ENCODE results near the gene ZBTB20. TPM values are rescaled to one million over a fixed set of nuclear protein-coding genes. Genes with fewer than 3 reads are reported as not detected.

Gene ZBTB20
- total RNA-seq, 2 donors from 2014 or later: 19.8 to 23.1 TPM

DNA sequence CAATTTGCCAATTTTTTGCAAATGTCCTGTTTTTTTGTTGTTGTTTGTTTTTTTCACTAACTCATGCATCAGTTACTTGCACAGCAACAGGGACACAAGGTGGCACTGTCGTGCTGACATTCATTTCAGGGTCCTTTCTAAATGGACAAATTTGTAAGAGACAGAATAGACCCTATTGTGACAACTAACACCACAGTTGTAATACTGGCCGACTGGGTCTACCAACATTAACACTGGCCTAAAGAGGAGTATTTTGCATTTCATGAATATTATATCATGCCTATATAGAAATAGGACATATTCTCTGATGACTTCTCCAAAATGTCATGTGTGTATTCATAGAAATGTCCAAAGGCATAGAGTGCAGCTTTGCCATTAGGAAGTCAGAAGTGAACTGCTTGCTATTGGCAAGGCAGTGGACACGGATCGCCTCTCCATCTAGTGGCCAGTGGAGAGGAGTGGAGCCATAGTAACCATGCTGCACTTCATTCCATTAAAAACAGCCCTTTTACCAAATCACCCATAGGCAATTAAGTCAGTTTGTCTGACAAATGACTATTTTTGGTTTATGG, 54.8 kb downstream of the ZBTB20 start:
- H3K27me3 Mint-ChIP-seq (ENCODE audit: low read depth): no peaks in the 10 kb centered on the region
- H3K4me3 Mint-ChIP-seq: no peak overlapping the region
- peak; percentile 41 to 46 for DNase-seq
- peak in 1 of 2 donors; percentile 32 for ATAC-seq (replicated peaks in 1 of 2)
- no peak overlapping the region for H3K27ac Mint-ChIP-seq
- H3K4me1 Mint-ChIP-seq (ENCODE audit: low read depth): peaks cover 34% of the 10 kb centered on the region
- H3K36me3 Mint-ChIP-seq (ENCODE audit: insufficient read depth in 2 of 2): no peaks in the 10 kb centered on the region
- H3K9me3 Mint-ChIP-seq: no peaks in the 10 kb centered on the region

DNA sequence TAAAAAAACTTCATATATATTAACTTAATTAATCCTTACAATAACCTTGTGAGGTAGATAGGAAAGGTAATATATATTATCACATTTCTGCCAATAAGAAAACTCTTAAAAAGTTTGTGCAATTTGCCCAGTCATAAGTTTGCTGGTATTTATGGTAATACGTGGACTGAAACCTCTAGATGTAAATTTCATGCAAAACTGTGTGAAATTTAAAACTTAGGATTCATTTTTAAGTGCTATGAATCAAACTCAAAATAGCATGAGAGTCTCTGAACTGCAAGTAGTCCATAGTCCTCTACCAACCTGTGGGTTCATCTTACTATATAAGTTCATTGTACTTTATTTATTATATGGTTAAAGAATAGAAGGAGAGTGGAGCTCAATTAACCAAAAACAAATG, 56.4 kb downstream of the ZBTB20 start:
- H3K4me1 Mint-ChIP-seq (ENCODE audit: low read depth): peaks cover 34% of the 10 kb centered on the region
- no peak overlapping the region for H3K27ac Mint-ChIP-seq
- no peaks in the 10 kb centered on the region for H3K36me3 Mint-ChIP-seq (ENCODE audit: insufficient read depth in 2 of 2)
- no peak overlapping the region for H3K4me3 Mint-ChIP-seq
- no peaks in the 10 kb centered on the region for H3K9me3 Mint-ChIP-seq
- DNase-seq: no peak
- ATAC-seq (replicated peaks in 1 of 2): no peak
- H3K27me3 Mint-ChIP-seq (ENCODE audit: low read depth): no peaks in the 10 kb centered on the region

DNA sequence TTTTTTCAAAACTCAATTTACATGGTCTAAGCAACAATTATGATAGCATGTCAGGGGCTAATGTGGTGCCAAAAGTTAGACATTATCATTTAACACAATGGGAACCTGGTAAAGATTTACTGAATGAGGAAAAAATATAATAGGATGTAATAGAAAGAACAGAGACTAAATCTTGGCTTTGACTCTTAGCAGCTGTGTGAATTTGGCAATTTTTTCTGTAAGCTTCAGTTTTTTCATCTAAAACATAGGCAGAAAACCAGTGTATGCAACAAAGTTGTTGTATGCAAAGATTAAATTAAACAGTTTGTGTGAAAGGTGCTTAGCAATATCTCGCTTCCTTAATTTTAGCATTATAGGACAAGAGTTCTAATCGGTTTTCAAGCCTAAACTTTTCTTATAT, 57.6 kb downstream of the ZBTB20 start:
- H3K4me3 Mint-ChIP-seq: no peak overlapping the region

GRCh38 chr3:115087512-115087911, 59.6 kb downstream of the ZBTB20 start:
- ATAC-seq (replicated peaks in 1 of 2) (no peak), DNase-seq (no peak)
- Mint-ChIP-seq H3K4me3 (no peak overlapping the region), H3K27ac (no peak overlapping the region), H3K36me3 (ENCODE audit: insufficient read depth in 2 of 2) (no peaks in the 10 kb centered on the region), H3K27me3 (ENCODE audit: low read depth) (no peaks in the 10 kb centered on the region), H3K4me1 (ENCODE audit: low read depth) (peaks cover 28% of the 10 kb centered on the region), H3K9me3 (no peaks in the 10 kb centered on the region)

More for the DNA sequence above, 57.6 kb downstream of the ZBTB20 start:
- ATAC-seq (replicated peaks in 1 of 2) (no peak), DNase-seq (no peak)
- Mint-ChIP-seq H3K9me3 (no peaks in the 10 kb centered on the region), H3K36me3 (ENCODE audit: insufficient read depth in 2 of 2) (no peaks in the 10 kb centered on the region), H3K27me3 (ENCODE audit: low read depth) (no peaks in the 10 kb centered on the region), H3K4me1 (ENCODE audit: low read depth) (peaks cover 40% of the 10 kb centered on the region), H3K27ac (no peak overlapping the region)

DNA sequence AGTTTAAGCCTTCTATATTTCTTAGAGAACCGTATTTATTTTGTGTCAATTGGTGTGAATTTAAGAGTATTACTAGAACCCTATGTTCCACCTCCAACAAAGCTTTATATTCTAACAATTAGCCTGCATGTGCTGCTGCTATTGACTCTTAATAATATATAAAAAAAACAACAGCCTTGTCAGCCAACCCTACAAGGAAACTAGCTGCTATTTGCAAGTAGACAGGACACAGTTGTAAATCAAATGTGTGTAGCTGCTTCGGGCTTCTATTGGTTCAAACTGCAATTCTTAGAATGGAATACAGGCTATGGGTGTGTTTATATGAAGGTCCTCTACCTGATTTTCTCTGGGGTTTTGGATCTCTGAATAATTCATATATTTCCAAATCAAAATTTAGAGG, 60.7 kb downstream of the ZBTB20 start:
- Mint-ChIP-seq H3K36me3 (ENCODE audit: insufficient read depth in 2 of 2) (no peaks in the 10 kb centered on the region), H3K9me3 (no peaks in the 10 kb centered on the region), H3K27me3 (ENCODE audit: low read depth) (no peaks in the 10 kb centered on the region), H3K4me1 (ENCODE audit: low read depth) (peaks cover 26% of the 10 kb centered on the region), H3K4me3 (no peak overlapping the region), H3K27ac (no peak overlapping the region)
- no peak for DNase-seq
- ATAC-seq (replicated peaks in 1 of 2): no peak

- DNase-seq (no peak), ATAC-seq (replicated peaks in 1 of 2) (no peak)
- no peaks in the 10 kb centered on the region for H3K27me3 Mint-ChIP-seq (ENCODE audit: low read depth)
- H3K27ac Mint-ChIP-seq: no peak overlapping the region
- H3K4me1 Mint-ChIP-seq (ENCODE audit: low read depth): peaks cover 30% of the 10 kb centered on the region
- H3K9me3 Mint-ChIP-seq: no peaks in the 10 kb centered on the region
- H3K36me3 Mint-ChIP-seq (ENCODE audit: insufficient read depth in 2 of 2): no peaks in the 10 kb centered on the region
- H3K4me3 Mint-ChIP-seq: no peak overlapping the region
Measured at GRCh38 chr3:115085197-115085865, 61.8 kb downstream of the ZBTB20 start.

DNA sequence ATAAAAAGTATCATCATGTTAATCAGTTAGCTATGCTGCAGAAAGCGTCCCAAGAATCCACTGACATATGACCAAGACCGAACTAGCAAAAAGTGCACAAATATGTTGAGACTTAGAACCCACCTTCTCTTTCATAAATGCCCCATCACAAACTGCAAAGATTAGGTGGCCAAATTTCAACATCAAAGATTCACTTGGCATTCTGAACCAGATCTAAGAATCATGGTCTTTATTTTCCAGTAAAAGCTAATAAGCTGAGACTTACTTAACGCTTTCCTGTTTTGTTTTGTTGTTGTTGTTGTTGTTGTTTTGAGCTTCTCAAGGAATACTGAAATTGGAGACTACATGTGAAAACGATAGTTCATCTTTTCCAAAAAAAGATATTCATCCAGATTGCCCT, 62.4 kb downstream of the ZBTB20 start:
- Mint-ChIP-seq H3K9me3 (no peaks in the 10 kb centered on the region), H3K4me1 (ENCODE audit: low read depth) (peaks cover 30% of the 10 kb centered on the region), H3K36me3 (ENCODE audit: insufficient read depth in 2 of 2) (no peaks in the 10 kb centered on the region), H3K27me3 (ENCODE audit: low read depth) (no peaks in the 10 kb centered on the region), H3K4me3 (no peak overlapping the region), H3K27ac (no peak overlapping the region)
- DNase-seq: no peak
- no peak for ATAC-seq (replicated peaks in 1 of 2)

DNA sequence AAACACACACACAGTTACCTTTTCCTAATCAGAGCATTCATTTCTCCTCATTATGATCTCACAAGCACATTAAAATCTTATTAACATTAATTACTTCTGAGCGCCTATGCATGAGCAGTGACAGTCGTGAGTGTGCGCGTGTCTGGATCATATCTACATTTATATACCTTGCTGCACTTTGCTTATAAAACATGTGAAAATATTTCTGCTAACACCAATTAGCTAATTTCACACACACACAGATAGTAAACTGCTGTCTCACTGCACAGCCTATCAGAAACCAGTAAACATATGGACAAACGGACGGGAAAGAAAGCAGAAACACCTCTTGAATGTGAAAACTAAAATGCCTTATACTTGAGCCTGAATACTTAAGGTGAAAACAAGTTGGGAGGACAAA, 64.8 kb downstream of the ZBTB20 start:
- Mint-ChIP-seq H3K9me3 (no peaks in the 10 kb centered on the region), H3K4me3 (no peak overlapping the region), H3K27ac (no peak overlapping the region), H3K27me3 (ENCODE audit: low read depth) (no peaks in the 10 kb centered on the region), H3K36me3 (ENCODE audit: insufficient read depth in 2 of 2) (no peaks in the 10 kb centered on the region), H3K4me1 (ENCODE audit: low read depth) (peaks cover 23% of the 10 kb centered on the region)
- DNase-seq: no peak
- ATAC-seq (replicated peaks in 1 of 2): no peak

DNA sequence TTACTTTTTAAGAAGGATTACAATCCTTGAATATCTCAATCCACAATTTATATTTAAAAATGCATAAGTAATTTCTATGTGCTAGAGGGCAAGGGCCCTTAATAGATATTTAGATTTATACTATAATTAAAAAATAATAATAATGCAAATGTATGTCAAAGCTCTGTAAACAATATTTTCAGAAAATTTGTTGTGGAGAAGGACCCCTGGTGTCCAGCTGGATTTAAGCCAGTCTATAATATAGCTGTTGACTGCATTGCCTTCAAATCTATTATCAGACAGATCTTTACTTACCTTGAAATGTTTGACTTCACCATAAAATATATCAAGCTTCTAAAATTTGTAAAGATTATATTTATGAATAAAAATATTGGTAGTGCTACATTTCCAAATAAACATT, 65.6 kb downstream of the ZBTB20 start:
- no peaks in the 10 kb centered on the region for H3K36me3 Mint-ChIP-seq (ENCODE audit: insufficient read depth in 2 of 2)
- no peak overlapping the region for H3K27ac Mint-ChIP-seq
- no peak overlapping the region for H3K4me3 Mint-ChIP-seq
- DNase-seq (no peak), ATAC-seq (replicated peaks in 1 of 2) (no peak)
- peaks cover 29% of the 10 kb centered on the region for H3K4me1 Mint-ChIP-seq (ENCODE audit: low read depth)
- no peaks in the 10 kb centered on the region for H3K9me3 Mint-ChIP-seq
- H3K27me3 Mint-ChIP-seq (ENCODE audit: low read depth): no peaks in the 10 kb centered on the region

- no peaks in the 10 kb centered on the region for H3K9me3 Mint-ChIP-seq
- no peak for DNase-seq
- no peak for ATAC-seq (replicated peaks in 1 of 2)
- no peaks in the 10 kb centered on the region for H3K27me3 Mint-ChIP-seq (ENCODE audit: low read depth)
- no peak overlapping the region for H3K4me3 Mint-ChIP-seq
- no peak overlapping the region for H3K27ac Mint-ChIP-seq
- H3K36me3 Mint-ChIP-seq (ENCODE audit: insufficient read depth in 2 of 2): peaks cover 0 to 5% of the 10 kb centered on the region in 2 donors
- peaks cover 18% of the 10 kb centered on the region for H3K4me1 Mint-ChIP-seq (ENCODE audit: low read depth)
Measured at GRCh38 chr3:115077501-115078250, 69.4 kb downstream of the ZBTB20 start.

GRCh38 chr3:115074502-115074901, 72.6 kb downstream of the ZBTB20 start:
- peaks cover 0 to 5% of the 10 kb centered on the region in 2 donors for H3K36me3 Mint-ChIP-seq (ENCODE audit: insufficient read depth in 2 of 2)
- ATAC-seq (replicated peaks in 1 of 2): no peak
- H3K27me3 Mint-ChIP-seq (ENCODE audit: low read depth): no peaks in the 10 kb centered on the region
- no peak overlapping the region for H3K27ac Mint-ChIP-seq
- DNase-seq: no peak
- no peaks in the 10 kb centered on the region for H3K9me3 Mint-ChIP-seq
- no peak overlapping the region for H3K4me3 Mint-ChIP-seq
- H3K4me1 Mint-ChIP-seq (ENCODE audit: low read depth): peaks cover 19% of the 10 kb centered on the region

GRCh38 chr3:115072265-115073021, 74.6 kb downstream of the ZBTB20 start:
- Mint-ChIP-seq H3K9me3 (no peaks in the 10 kb centered on the region), H3K27ac (no peak overlapping the region), H3K4me1 (ENCODE audit: low read depth) (peaks cover 33% of the 10 kb centered on the region), H3K27me3 (ENCODE audit: low read depth) (no peaks in the 10 kb centered on the region), H3K36me3 (ENCODE audit: insufficient read depth in 2 of 2) (peaks cover 0 to 5% of the 10 kb centered on the region in 2 donors), H3K4me3 (no peak overlapping the region)
- DNase-seq (no peak), ATAC-seq (replicated peaks in 1 of 2) (no peak)

DNA sequence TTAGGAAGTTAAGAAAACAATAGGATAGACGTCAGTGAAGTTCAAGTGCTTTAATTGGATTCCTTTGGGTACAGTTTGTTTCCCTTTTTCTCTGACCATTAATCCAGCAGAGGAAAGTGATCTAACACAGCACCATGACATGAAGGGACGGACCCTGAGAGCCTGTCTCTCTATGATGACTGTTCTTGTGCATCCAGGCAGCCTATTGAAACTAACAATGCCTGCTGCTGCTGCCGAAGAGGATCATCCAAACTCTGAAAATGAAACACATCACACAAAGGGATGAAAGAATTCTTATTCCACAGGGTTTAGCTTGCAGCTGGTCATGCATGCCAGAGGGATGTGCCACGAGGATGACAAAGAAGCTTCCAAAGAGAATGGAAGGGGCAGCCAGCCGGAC, 75.5 kb downstream of the ZBTB20 start:
- H3K27me3 Mint-ChIP-seq (ENCODE audit: low read depth): no peaks in the 10 kb centered on the region
- peaks cover 0 to 5% of the 10 kb centered on the region in 2 donors for H3K36me3 Mint-ChIP-seq (ENCODE audit: insufficient read depth in 2 of 2)
- no peaks in the 10 kb centered on the region for H3K9me3 Mint-ChIP-seq
- no peak for DNase-seq
- H3K27ac Mint-ChIP-seq: no peak overlapping the region
- H3K4me1 Mint-ChIP-seq (ENCODE audit: low read depth): peaks cover 25% of the 10 kb centered on the region
- H3K4me3 Mint-ChIP-seq: no peak overlapping the region
- no peak for ATAC-seq (replicated peaks in 1 of 2)

Measured in activated T-cell treated with anti-CD3 and anti-CD28 coated beads, Interleukin-2, amount 50 U/mL, for 72 hours (primary cell).